HG03342 (cell line): ENCODE data around the gene SEL1L3.

Source experiments
- ATAC-seq: cut with Tn5 transposase; IDR thresholded peaks from one replicate; pipeline ENCODE4 v1.9.1; 2021; ENCODE audit warnings: mild to moderate bottlenecking, moderate library complexity; ENCODE audit not compliant: unreplicated experiment

SEL1L3 gene

GRCh38 chr4:25857403-25857802 is 5.4 kb downstream of the SEL1L3 start:
- no peak for ATAC-seq

GRCh38 chr4:25856756-25857155 is 6.0 kb downstream of the SEL1L3 start:
- no peak for ATAC-seq

GRCh38 chr4:25852103-25852502 is 10.7 kb downstream of the SEL1L3 start:
- no peak for ATAC-seq

DNA sequence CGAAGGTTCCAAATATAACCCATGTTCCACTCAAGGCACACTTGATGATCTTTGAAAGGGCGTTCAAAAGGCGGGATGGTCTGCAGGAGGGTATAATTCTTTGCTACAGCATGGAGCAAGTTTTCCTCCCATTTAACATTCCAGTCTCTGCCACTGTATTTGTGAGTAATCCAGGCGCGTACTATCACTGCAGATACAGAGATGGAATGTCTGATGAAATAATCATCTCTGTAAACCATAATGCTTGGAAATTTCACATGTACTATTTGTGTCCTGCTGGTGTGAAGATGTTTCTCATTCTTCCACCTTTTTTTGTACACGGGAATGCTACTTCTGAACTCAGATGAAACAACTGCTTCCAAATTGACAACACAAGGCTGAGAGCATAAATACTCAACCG is 15.5 kb downstream of the SEL1L3 start:
- ATAC-seq = no peak

DNA sequence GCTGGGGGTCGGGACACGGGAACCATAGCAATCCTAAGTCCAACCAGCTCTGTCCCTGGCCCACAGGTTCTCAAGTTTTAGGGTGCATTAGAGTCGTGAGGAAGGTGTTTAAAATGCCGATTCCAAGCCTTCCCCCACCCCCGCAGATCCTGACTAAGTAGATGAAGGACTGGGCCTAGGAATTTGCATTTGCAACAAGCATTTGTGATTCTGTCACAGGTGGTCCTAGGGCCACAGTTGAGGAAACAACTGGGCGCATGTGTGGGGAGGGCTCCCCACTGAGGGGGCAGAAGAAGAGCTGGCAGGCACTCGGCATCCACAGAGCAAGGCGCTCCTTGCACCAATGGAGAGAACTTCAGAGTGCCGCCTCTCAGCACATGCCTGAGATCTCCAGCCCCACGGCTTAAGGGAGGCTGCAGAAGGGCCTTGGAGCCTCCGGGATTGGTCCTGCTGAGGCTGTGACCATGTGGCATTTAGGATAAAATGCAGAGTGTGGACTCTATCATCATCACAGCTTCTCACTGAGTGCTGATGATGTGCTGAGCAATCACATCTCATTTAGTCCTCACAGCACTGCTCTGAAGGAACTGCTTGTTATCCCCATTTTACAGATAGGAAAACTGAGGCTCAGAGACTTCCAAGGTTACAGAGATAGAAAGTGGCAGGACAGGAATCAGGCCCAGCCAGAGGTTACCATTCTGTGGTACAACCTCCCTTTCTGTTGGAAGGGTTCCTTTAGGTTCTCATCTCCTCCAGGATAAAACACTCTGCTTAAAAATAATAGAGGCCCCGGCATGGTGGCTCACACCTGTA is 16.7 kb downstream of the SEL1L3 start:
- ATAC-seq = no peak

- ATAC-seq = no peak
Measured at GRCh38 chr4:25844961-25845712, 17.7 kb downstream of the SEL1L3 start.

GRCh38 chr4:25843340-25844097 is 19.3 kb downstream of the SEL1L3 start:
- peak; percentile 49 for ATAC-seq

DNA sequence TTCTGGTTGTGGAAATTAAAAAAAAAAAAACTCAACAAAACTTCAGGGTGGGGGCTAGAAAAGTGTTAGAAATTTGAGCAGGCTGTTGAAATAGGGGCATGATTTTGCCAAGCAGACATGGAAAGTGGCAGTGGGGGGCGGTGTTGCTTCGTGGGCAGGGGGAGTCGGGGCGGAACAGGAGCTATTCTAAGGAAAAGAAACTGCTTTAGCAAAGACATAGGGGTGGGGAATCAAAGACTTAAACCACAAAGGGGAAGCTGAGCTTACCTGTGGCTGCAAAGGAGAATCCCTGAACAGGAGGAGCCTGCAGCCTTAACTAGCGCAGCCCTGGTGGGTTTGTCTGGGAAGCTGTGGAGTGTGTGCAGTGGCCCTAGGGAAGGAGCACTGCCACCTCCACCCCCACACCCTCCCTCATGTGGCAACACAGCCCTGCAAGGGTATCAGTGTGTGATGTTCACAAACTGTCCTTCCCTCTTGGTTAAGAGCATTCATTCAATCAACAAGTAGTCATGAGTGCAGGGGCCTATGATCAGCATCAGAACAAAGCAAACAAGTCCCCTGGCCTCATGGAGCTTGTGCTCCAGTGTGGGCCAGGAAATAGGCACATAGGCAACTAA is 20.5 kb downstream of the SEL1L3 start:
- ATAC-seq = peak; percentile 68

- no peak for ATAC-seq
Measured at GRCh38 chr4:25839687-25840086, 23.1 kb downstream of the SEL1L3 start.

- ATAC-seq = no peak
Measured at GRCh38 chr4:25839233-25839632, 23.6 kb downstream of the SEL1L3 start.

DNA sequence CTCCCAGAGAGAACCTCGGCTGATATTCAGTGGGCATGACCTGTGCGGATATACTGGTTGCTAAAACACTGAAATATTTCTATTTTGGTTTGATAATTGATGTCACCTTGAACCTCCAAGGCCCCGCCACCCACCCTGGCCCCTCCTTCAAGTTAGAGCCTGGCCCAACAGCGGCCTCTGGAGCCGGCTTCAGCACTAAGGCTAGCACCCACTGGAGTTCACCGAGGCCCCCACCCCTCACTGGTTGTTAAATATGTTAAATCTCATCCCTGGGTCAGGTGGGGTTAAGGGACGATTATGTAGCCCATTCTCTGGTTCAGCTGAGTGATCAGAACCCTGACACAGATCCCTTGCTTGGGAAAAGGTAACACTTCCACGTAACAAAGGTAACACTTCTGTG is 24.3 kb downstream of the SEL1L3 start:
- ATAC-seq = no peak

- no peak for ATAC-seq
Measured at GRCh38 chr4:25837107-25837506, 25.7 kb downstream of the SEL1L3 start.

DNA sequence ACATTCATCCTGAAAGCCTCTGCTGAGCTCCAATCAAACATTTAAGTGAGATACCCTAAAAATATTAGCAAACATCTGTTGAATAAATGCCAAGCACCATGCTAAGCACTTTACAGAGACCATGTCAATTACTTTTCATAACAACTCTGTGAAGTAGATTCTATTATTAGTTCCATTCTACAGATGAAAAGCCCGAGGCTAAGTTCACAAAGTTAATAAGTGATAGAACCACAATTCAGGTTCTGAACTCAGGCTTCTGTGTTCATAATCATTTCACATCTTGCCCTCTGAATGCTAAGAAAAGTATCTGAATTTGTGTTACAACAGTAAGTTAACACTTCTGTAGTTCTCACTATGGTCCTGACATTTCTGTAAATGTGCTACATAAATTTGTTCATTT is 27.4 kb downstream of the SEL1L3 start:
- ATAC-seq = no peak

DNA sequence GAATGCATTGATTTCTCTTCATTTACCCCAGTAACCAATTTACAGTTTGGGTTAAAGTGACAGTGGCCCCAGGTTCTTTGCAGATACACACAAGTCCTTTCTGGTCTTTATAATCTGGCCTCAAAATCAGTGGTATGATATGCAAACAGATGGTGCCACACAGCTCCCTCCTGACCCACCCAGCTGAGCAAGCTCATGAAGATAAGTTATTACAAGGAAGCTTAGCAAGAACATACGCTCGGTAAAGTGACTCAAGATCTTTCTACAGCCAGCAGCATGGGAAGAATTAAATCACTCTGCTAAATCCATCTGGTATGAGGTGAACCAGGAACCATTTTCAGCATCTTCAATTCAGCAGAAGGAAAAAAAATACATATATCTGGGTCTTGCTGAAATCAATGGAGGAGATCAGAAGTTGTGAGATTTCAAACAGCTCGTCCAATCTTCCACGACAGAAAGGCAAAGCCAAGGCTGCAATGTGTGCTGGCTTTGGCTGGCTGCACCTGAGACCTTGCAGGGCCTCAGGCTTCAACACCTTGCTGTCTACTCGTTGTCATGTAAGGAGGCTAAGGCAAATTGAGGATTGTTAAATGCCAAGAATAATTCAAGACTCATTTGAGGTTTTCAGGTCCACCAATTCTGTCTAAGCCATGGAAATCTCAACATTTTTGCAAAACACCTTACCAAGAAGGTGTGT is 28.2 kb downstream of the SEL1L3 start:
- ATAC-seq = no peak

- ATAC-seq = no peak
Measured at GRCh38 chr4:25830548-25830947, 32.2 kb downstream of the SEL1L3 start.

DNA sequence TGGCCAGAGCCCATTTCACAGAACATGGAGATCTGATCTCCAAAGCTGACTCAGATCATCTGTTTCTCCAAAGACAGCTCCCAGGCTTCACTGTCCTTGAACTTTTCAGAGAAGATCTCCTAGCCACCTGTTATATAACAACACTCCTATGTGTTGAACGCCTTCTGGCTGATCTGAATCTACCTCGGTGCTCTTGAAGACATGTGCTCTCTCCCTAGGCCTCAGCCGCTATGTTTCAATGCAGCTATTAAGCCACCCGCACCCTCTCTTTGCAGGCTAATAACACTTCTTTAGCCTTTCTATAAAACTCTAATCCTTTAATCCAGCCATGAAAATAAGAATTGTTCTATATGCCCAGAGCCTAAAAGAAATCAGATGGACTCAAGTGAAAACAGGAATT is 34.9 kb downstream of the SEL1L3 start:
- no peak for ATAC-seq

DNA sequence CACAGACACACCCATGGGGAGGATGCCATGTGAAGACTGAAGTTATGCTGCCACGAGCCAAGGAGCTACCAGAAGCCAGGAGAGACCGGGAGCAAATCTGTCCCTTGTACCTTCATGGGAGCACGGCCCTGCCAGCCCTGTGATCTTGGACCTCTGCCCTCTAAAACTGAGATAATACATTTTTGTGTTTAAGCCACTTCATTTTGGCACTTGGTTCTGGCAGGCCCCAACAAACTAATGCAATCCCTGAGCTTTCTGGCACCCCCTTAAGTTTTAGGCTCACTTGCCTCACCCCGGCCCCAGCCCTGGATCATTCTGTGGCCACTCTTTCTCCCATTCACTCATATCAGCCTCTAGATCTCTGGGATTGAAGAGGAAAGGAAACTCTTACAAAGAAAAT is 35.4 kb downstream of the SEL1L3 start:
- no peak for ATAC-seq

DNA sequence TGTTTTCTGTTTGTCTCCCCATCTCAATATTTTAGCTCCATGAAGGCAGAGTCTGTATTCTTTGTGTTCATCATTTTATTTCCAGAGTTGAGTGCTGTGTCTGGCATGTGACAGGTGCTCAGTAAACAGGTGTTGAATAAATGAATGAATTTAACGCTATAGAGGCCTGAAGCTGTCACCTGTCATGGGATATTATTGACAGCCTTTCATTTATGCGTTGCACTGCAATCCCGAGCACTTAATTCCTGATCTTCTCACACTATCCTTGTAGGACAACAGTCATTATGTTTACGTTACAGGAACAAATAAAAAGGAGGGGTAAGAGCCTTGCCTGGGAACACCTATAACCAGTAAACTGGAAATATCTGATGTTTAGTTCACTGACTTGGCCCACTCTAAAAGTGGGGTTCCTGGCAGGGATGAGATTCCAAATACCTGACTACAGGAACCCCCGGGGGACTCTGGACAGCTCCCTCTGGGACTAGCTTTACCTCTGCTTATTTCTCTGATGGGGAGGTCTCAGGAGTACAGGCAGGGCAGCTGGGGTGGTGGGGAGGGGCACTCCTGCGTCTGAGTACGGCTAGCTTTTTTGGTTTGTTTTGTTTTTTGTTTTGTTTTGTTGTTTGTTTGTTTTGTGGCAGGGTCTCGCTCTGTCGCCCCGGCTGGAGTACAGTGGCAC is 36.6 kb downstream of the SEL1L3 start:
- no peak for ATAC-seq

GRCh38 chr4:25823632-25824031 is 39.2 kb downstream of the SEL1L3 start:
- no peak for ATAC-seq

GRCh38 chr4:25821899-25822298 is 40.9 kb downstream of the SEL1L3 start:
- no peak for ATAC-seq
